Measurements from ENCODE around the gene PPP1R12B. TPM values are rescaled to one million over a fixed set of nuclear protein-coding genes. Genes with fewer than 3 reads are reported as not detected.
"Not testable (repeated sequence)": the region's sequence is repeated elsewhere in the genome, so short reads cannot be mapped to it uniquely, and the experiment has no call there.

Gene PPP1R12B
- total RNA-seq, 1 donor from 2014 or later: 21.8 TPM

- H3K4me3 ChIP-seq: peak overlapping the region; percentile 14
Measured at GRCh38 chr1:202459470-202460142, 111.1 kb downstream of the PPP1R12B start.

DNA sequence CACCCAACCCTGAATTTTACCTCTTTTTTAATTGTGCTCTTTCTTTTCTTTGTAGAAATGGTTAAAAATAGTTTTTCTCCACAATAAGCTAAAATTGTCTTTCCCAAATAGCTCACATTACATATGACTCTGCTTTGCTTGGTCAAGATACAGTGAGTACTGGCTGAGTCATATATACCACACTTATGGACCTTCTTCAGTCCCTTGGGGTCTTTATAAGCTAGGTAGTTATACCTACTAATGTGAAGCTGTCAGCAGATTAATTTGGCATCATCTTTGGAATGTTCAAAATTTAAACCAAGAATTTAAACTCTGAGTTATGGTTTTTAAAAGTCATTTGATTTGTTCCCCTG lies 111.6 kb downstream of the PPP1R12B start:
- not testable (repeated sequence) for H3K4me3 Mint-ChIP-seq; H2AFZ ChIP-seq (replicated peaks); H3K36me3 ChIP-seq; H4K20me1 ChIP-seq (ENCODE audit: low read depth); H3K27me3 Mint-ChIP-seq (ENCODE audit: insufficient read depth, low read depth); H3K9ac ChIP-seq; H3K9me3 Mint-ChIP-seq; H3K27me3 ChIP-seq; H3K27ac Mint-ChIP-seq; H3K4me3 ChIP-seq; H3K9me3 ChIP-seq (ENCODE audit: low read depth); H3K36me3 Mint-ChIP-seq; DNase-seq (ENCODE audit: low spot score); H3K79me2 ChIP-seq (ENCODE audit: low read depth)
- H3K27ac ChIP-seq: peak overlapping the region; percentile 91
- peaks cover 28% of the 10 kb centered on the region for H3K4me1 Mint-ChIP-seq
- peaks cover 52% of the 10 kb centered on the region for H3K4me1 ChIP-seq
- H3K4me2 ChIP-seq: peak overlapping the region; percentile 73
- H3F3A ChIP-seq (ENCODE audit: low read depth): peaks cover 40% of the 10 kb centered on the region

More at GRCh38 chr1:202459470-202460142, 111.1 kb downstream of the PPP1R12B start:
- H3K27me3 ChIP-seq; H3K79me2 ChIP-seq (ENCODE audit: low read depth); H3K9me3 ChIP-seq (ENCODE audit: low read depth); H3K9me3 Mint-ChIP-seq; H3K27ac Mint-ChIP-seq; H2AFZ ChIP-seq (replicated peaks); H3K4me3 Mint-ChIP-seq; H3K36me3 ChIP-seq; DNase-seq (ENCODE audit: low spot score); H4K20me1 ChIP-seq (ENCODE audit: low read depth); H3K27me3 Mint-ChIP-seq (ENCODE audit: insufficient read depth, low read depth); H3K9ac ChIP-seq; H3K36me3 Mint-ChIP-seq: not testable (repeated sequence)
- peaks cover 40% of the 10 kb centered on the region for H3F3A ChIP-seq (ENCODE audit: low read depth)
- H3K4me2 ChIP-seq: peak overlapping the region; percentile 73
- H3K4me1 ChIP-seq: peaks cover 52% of the 10 kb centered on the region
- peaks cover 28% of the 10 kb centered on the region for H3K4me1 Mint-ChIP-seq
- peak overlapping the region; percentile 91 for H3K27ac ChIP-seq

DNA sequence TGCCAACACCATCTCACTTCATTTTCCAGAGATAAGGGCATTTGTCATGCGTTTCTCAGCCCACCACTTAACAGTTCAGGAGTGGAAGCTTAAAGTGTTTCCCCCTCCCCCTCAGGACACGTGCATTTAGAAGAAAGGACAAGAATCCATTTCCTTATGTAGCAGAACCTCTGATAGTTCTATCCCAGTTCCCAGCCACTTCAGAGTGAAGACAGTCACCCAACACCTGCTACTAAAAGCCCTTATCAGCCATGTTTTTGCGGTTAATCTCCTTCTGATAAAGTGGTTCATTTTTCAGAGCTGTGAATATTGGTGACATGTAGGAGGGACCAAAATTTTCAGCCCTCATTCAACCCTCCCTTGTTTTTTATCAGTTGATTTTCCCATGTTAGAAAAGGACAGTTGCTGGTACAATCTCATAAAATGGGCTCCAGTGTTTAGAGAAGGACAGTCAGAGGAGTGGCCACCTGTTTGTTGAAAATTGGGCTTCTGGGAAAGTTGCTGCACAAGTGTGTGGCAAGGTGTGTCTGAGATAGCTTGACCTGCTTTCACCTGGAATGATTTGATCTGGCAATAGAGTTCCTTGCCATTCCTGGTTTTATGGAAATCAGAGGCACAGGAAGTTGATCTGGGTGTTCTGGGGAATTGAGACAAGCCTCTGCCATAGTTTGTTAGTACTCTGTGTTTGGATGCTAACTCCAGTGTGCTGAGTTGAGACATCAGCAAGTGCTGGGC lies 114.0 kb downstream of the PPP1R12B start:
- Histone ChIP-seq H3K4me2 (peak overlapping the region; percentile 8), H2AFZ (replicated peaks) (no peak overlapping the region), H3K4me3 (no peak overlapping the region), H3K79me2 (ENCODE audit: low read depth) (no peaks in the 10 kb centered on the region), H3K36me3 (no peaks in the 10 kb centered on the region), H3K27ac (no peak overlapping the region), H3K9me3 (ENCODE audit: low read depth) (no peaks in the 10 kb centered on the region), H3F3A (ENCODE audit: low read depth) (peaks cover 33% of the 10 kb centered on the region), H3K4me1 (peaks cover 58% of the 10 kb centered on the region), H3K9ac (no peak overlapping the region), H3K27me3 (no peaks in the 10 kb centered on the region), H4K20me1 (ENCODE audit: low read depth) (no peaks in the 10 kb centered on the region)
- no peaks in the 10 kb centered on the region for H3K9me3 Mint-ChIP-seq
- no peak overlapping the region for H3K27ac Mint-ChIP-seq
- H3K27me3 Mint-ChIP-seq (ENCODE audit: insufficient read depth, low read depth): no peaks in the 10 kb centered on the region
- TF ChIP-seq, protein P1, sequence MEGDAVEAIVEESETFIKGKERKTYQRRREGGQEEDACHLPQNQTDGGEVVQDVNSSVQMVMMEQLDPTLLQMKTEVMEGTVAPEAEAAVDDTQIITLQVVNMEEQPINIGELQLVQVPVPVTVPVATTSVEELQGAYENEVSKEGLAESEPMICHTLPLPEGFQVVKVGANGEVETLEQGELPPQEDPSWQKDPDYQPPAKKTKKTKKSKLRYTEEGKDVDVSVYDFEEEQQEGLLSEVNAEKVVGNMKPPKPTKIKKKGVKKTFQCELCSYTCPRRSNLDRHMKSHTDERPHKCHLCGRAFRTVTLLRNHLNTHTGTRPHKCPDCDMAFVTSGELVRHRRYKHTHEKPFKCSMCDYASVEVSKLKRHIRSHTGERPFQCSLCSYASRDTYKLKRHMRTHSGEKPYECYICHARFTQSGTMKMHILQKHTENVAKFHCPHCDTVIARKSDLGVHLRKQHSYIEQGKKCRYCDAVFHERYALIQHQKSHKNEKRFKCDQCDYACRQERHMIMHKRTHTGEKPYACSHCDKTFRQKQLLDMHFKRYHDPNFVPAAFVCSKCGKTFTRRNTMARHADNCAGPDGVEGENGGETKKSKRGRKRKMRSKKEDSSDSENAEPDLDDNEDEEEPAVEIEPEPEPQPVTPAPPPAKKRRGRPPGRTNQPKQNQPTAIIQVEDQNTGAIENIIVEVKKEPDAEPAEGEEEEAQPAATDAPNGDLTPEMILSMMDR (IDR thresholded peaks at IDR 0.05): no peak
- TF ChIP-seq EZH2 (IDR thresholded peaks at IDR 0.05) (no peak), EZH2phosphoT487 (IDR thresholded peaks at IDR 0.05) (no peak)
- peaks cover 26% of the 10 kb centered on the region for H3K4me1 Mint-ChIP-seq
- DNase-seq (ENCODE audit: low spot score): no peak
- no peaks in the 10 kb centered on the region for H3K36me3 Mint-ChIP-seq
- H3K4me3 Mint-ChIP-seq: no peak overlapping the region

DNA sequence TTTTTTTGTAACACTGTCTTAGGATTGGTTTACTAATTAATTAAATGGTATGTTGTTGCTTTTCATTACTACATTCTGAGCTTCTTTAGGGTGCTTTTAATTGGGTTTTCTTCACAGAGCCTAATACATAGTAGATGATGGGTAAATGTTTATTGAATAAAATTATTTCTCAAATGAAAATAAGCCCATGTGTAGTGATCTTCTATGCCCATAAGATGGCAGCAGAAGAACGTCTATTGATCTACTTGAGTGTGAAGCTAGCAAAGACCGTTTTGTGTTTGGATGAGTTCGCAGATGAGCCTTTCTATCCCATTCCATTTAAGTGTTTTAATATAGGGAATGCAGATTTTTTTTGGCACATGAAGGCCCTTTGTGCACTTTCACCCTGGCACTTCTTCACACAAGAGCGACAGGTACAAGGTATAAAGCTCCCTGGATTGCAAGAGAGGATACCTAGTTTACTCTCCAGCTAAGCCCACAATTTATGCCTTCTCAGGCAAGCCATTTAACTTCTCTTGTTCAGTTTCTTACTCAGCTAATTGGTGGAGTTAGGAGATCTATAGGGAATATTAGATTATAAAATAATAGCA lies 115.7 kb downstream of the PPP1R12B start:
- not testable (repeated sequence) for H3K27me3 ChIP-seq; H3K79me2 ChIP-seq (ENCODE audit: low read depth); H3K4me3 ChIP-seq; H4K20me1 ChIP-seq (ENCODE audit: low read depth); H3K9me3 ChIP-seq (ENCODE audit: low read depth); H3K27ac ChIP-seq; H3K27me3 Mint-ChIP-seq (ENCODE audit: insufficient read depth, low read depth); H3K36me3 ChIP-seq; H3K9ac ChIP-seq; H3K4me2 ChIP-seq; H3K9me3 Mint-ChIP-seq; H3K27ac Mint-ChIP-seq; H3K36me3 Mint-ChIP-seq; H3K4me3 Mint-ChIP-seq
- Histone ChIP-seq H2AFZ (replicated peaks) (peak overlapping the region; percentile 35), H3F3A (ENCODE audit: low read depth) (peaks cover 16% of the 10 kb centered on the region), H3K4me1 (peaks cover 41% of the 10 kb centered on the region)
- DNase-seq (ENCODE audit: low spot score): peak; percentile 59
- TF ChIP-seq, protein P1 (IDR thresholded peaks at IDR 0.05): peak; percentile 79
- H3K4me1 Mint-ChIP-seq: peaks cover 11% of the 10 kb centered on the region

DNA sequence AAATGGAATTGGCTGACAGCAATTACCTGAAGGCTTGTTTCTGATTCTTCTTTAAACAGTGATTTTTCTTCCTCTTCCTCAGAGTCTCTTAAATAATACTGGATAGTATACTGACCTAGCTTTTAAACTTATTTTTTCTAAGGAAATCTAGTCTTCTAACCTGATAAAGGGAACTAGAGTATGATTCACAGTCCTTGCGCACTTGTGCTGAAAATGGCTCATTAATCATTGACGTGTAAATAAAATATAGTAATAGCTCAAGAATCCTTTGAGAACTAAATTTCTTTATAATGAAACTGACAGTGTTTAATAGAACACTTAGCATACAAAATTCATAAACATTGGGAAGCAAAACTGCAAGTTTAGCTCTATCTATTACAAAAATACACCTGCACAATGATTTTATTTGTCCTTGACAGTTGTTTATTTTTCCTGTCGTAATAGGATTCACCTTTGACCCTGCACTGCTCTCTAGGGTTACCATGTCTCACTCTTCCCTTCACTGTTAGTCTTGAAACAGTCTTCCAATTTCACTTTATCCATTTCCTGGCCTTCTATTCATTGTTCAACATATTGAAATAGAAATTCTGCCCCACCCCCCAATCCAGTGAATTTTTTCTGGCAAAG lies 117.3 kb downstream of the PPP1R12B start:
- H3K4me2 ChIP-seq; H3F3A ChIP-seq (ENCODE audit: low read depth); H3K79me2 ChIP-seq (ENCODE audit: low read depth); H4K20me1 ChIP-seq (ENCODE audit: low read depth); H3K27ac Mint-ChIP-seq; H3K9ac ChIP-seq; DNase-seq (ENCODE audit: low spot score); H3K27ac ChIP-seq; H3K27me3 ChIP-seq; H3K27me3 Mint-ChIP-seq (ENCODE audit: insufficient read depth, low read depth); H3K36me3 ChIP-seq; H3K36me3 Mint-ChIP-seq; H3K9me3 ChIP-seq (ENCODE audit: low read depth); H3K4me1 Mint-ChIP-seq; H3K4me3 ChIP-seq; H3K9me3 Mint-ChIP-seq; H2AFZ ChIP-seq (replicated peaks); H3K4me3 Mint-ChIP-seq: not testable (repeated sequence)
- H3K4me1 ChIP-seq: peaks cover 26% of the 10 kb centered on the region

- not testable (repeated sequence) for H3K4me3 Mint-ChIP-seq; H3K9ac ChIP-seq; H3K27ac Mint-ChIP-seq; H3K4me3 ChIP-seq; H3K36me3 ChIP-seq; H3K79me2 ChIP-seq (ENCODE audit: low read depth); H3K4me1 Mint-ChIP-seq; H3K9me3 ChIP-seq (ENCODE audit: low read depth); H3K27me3 Mint-ChIP-seq (ENCODE audit: insufficient read depth, low read depth); H3K27me3 ChIP-seq; H3K9me3 Mint-ChIP-seq; H3K4me2 ChIP-seq; H4K20me1 ChIP-seq (ENCODE audit: low read depth); DNase-seq (ENCODE audit: low spot score); H2AFZ ChIP-seq (replicated peaks); H3F3A ChIP-seq (ENCODE audit: low read depth); H3K36me3 Mint-ChIP-seq; H3K27ac ChIP-seq
- peaks cover 25% of the 10 kb centered on the region for H3K4me1 ChIP-seq
Measured at GRCh38 chr1:202466339-202466738, 117.8 kb downstream of the PPP1R12B start.

All from neural progenitor cell (in vitro differentiated cells).